GM18868 (cell line): ENCODE data around the gene SLC22A12.

Experiments used
- ATAC-seq: cut with Tn5 transposase; IDR thresholded peaks from one replicate; pipeline ENCODE4 v1.9.1; 2021; ENCODE audit warnings: mild to moderate bottlenecking, moderate library complexity; ENCODE audit not compliant: unreplicated experiment

SLC22A12 gene

GRCh38 chr11:64620381-64620971 is 29.5 kb downstream of the SLC22A12 start:
- no peak for ATAC-seq

- no peak for ATAC-seq
These were observed 30.4 kb downstream of the SLC22A12 start for GRCh38 chr11:64621283-64622019.

GRCh38 chr11:64622681-64623080 is 31.7 kb downstream of the SLC22A12 start:
- no peak for ATAC-seq

- ATAC-seq, result no peak
These were observed 34.0 kb downstream of the SLC22A12 start for GRCh38 chr11:64624883-64625481.

GRCh38 chr11:64626637-64627036 is 35.6 kb downstream of the SLC22A12 start:
- ATAC-seq, result no peak

- ATAC-seq, result no peak
These were observed 36.4 kb downstream of the SLC22A12 start for GRCh38 chr11:64627371-64627770.

- ATAC-seq, result no peak
These were observed 37.6 kb downstream of the SLC22A12 start for GRCh38 chr11:64628596-64628995.

- ATAC-seq, result no peak
These were observed 38.1 kb downstream of the SLC22A12 start for GRCh38 chr11:64629103-64629502.

GRCh38 chr11:64629796-64630562 is 39.0 kb downstream of the SLC22A12 start:
- ATAC-seq, result no peak

- ATAC-seq, result no peak
These were observed 40.7 kb downstream of the SLC22A12 start for GRCh38 chr11:64631675-64632074.

- ATAC-seq, result no peak
These were observed 41.2 kb downstream of the SLC22A12 start for GRCh38 chr11:64632237-64632636.

- no peak for ATAC-seq
These were observed 41.6 kb downstream of the SLC22A12 start for GRCh38 chr11:64632654-64633053.

- ATAC-seq, result no peak
These were observed 42.6 kb downstream of the SLC22A12 start for GRCh38 chr11:64633555-64634159.

- ATAC-seq, result no peak
These were observed 46.5 kb downstream of the SLC22A12 start for GRCh38 chr11:64637334-64638017.

- no peak for ATAC-seq
These were observed 47.1 kb downstream of the SLC22A12 start for GRCh38 chr11:64638018-64638665.

- no peak for ATAC-seq
These were observed 47.8 kb downstream of the SLC22A12 start for GRCh38 chr11:64638829-64639228.

- no peak for ATAC-seq
These were observed 48.9 kb downstream of the SLC22A12 start for GRCh38 chr11:64639885-64640284.

GRCh38 chr11:64641596-64642417 is 50.8 kb downstream of the SLC22A12 start:
- no peak for ATAC-seq

GRCh38 chr11:64642418-64642735 is 51.4 kb downstream of the SLC22A12 start:
- no peak for ATAC-seq
